Glutamatergic neuron (in vitro differentiated cells): ENCODE results near the gene TTC39C. TPM values are rescaled to one million over a fixed set of nuclear protein-coding genes. Genes with fewer than 3 reads are reported as not detected.

Experiments
- DNase-seq: peaks from one replicate; pipeline ENCODE4 v3.0.0; 2022
- H3K27ac Mint-ChIP-seq: one replicate; pipeline ENCODE4 v1.8.0; 2020; ENCODE audit warnings: mild to moderate bottlenecking, mixed read lengths, inconsistent platforms; ENCODE audit not compliant: unreplicated experiment
- H3K27me3 Mint-ChIP-seq: one replicate; pipeline ENCODE4 v1.8.0; 2020; ENCODE audit warnings: mild to moderate bottlenecking, moderate library complexity, mixed read lengths, inconsistent platforms; ENCODE audit not compliant: unreplicated experiment
- H3K36me3 Mint-ChIP-seq: one replicate; pipeline ENCODE4 v1.8.0; 2020; ENCODE audit warnings: mild to moderate bottlenecking, mixed read lengths, inconsistent platforms; ENCODE audit not compliant: unreplicated experiment
- H3K4me1 Mint-ChIP-seq: one replicate; pipeline ENCODE4 v1.8.0; 2020; ENCODE audit warnings: mild to moderate bottlenecking, low read depth, mixed read lengths, inconsistent platforms; ENCODE audit not compliant: unreplicated experiment
- H3K4me3 Mint-ChIP-seq: one replicate; pipeline ENCODE4 v1.8.0; 2020; ENCODE audit warnings: mild to moderate bottlenecking, mixed read lengths, inconsistent platforms; ENCODE audit not compliant: unreplicated experiment
- H3K9me3 Mint-ChIP-seq: one replicate; pipeline ENCODE4 v1.8.0; 2020; ENCODE audit warnings: mild to moderate bottlenecking, moderate library complexity, mixed read lengths, inconsistent platforms; ENCODE audit not compliant: unreplicated experiment
- CTCF ChIP-seq: fragments of 200-600 bp; sonication (generic); IDR thresholded peaks from one replicate; pipeline ENCODE4 v1.5.0; 2021; ENCODE audit not compliant: partially characterized antibody, unreplicated experiment
- total RNA-seq: library from RNA; stranded (reverse); fragmentation: NEBNext Ultra II Directional; extraction: Animal tissue kit (Norgen Biotek cat#: 25700); gene quantifications from one replicate; pipeline ENCODE4 v1.2.1, GENCODE V29; 2021; ENCODE audit not compliant: unreplicated experiment

TTC39C gene
- total RNA-seq, 1 donor from 2014 or later, result 29.2 TPM

- no peaks in the 10 kb centered on the region for H3K4me1 Mint-ChIP-seq
- no peaks in the 10 kb centered on the region for H3K36me3 Mint-ChIP-seq
- H3K27ac Mint-ChIP-seq, result no peak overlapping the region
- no peak for TF ChIP-seq CTCF
- DNase-seq, result no peak
- no peaks in the 10 kb centered on the region for H3K9me3 Mint-ChIP-seq
- H3K4me3 Mint-ChIP-seq, result no peak overlapping the region
- H3K27me3 Mint-ChIP-seq, result peaks cover 5% of the 10 kb centered on the region
Measured at GRCh38 chr18:24121625-24122024, 107.1 kb downstream of the TTC39C start.

GRCh38 chr18:24126155-24126961 lies 111.8 kb downstream of the TTC39C start:
- Mint-ChIP-seq H3K4me3 (no peak overlapping the region), H3K36me3 (no peaks in the 10 kb centered on the region), H3K27ac (no peak overlapping the region), H3K27me3 (peaks cover 5% of the 10 kb centered on the region), H3K4me1 (no peaks in the 10 kb centered on the region), H3K9me3 (peaks cover 3% of the 10 kb centered on the region)
- no peak for TF ChIP-seq CTCF
- DNase-seq, result no peak

GRCh38 chr18:24127735-24128134 lies 113.2 kb downstream of the TTC39C start:
- Mint-ChIP-seq H3K9me3 (peaks cover 3% of the 10 kb centered on the region), H3K36me3 (no peaks in the 10 kb centered on the region), H3K4me3 (no peak overlapping the region), H3K27ac (no peak overlapping the region), H3K27me3 (peaks cover 2% of the 10 kb centered on the region), H3K4me1 (no peaks in the 10 kb centered on the region)
- TF ChIP-seq CTCF, result no peak
- no peak for DNase-seq

- H3K36me3 Mint-ChIP-seq, result no peaks in the 10 kb centered on the region
- no peak overlapping the region for H3K27ac Mint-ChIP-seq
- no peaks in the 10 kb centered on the region for H3K4me1 Mint-ChIP-seq
- no peak for TF ChIP-seq CTCF
- H3K27me3 Mint-ChIP-seq, result peaks cover 2% of the 10 kb centered on the region
- peaks cover 3% of the 10 kb centered on the region for H3K9me3 Mint-ChIP-seq
- no peak overlapping the region for H3K4me3 Mint-ChIP-seq
- no peak for DNase-seq
Measured at GRCh38 chr18:24128700-24129099, 114.1 kb downstream of the TTC39C start.

- H3K4me3 Mint-ChIP-seq, result no peak overlapping the region
- no peaks in the 10 kb centered on the region for H3K36me3 Mint-ChIP-seq
- DNase-seq, result no peak
- no peak overlapping the region for H3K27ac Mint-ChIP-seq
- no peak for TF ChIP-seq CTCF
- peaks cover 3% of the 10 kb centered on the region for H3K9me3 Mint-ChIP-seq
- peaks cover 2% of the 10 kb centered on the region for H3K27me3 Mint-ChIP-seq
- no peaks in the 10 kb centered on the region for H3K4me1 Mint-ChIP-seq
Measured at GRCh38 chr18:24130494-24130893, 115.9 kb downstream of the TTC39C start.
